Stomach (tissue), 9 donors: ENCODE measurements around the gene CLIC3. TPM values are rescaled to one million over a fixed set of nuclear protein-coding genes. Genes with fewer than 3 reads are reported as not detected.

Experiments used
- DNase-seq, 2 donors: peaks; one replicate each; pipeline versions ENCODE4 v3.0.0 to v3.0.0-alpha.2; 2013 to 2019
- H3K27ac ChIP-seq, 5 donors: fragments of 200-600 bp in 4 of 5; sonication (generic) in 4 of 5; one replicate each; pipeline ENCODE4 v1.5.1; 2013 to 2019; ENCODE audit warnings: mild to moderate bottlenecking in 1 of 5, moderate library complexity in 1 of 5
- H3K27me3 ChIP-seq, 3 donors: fragments of 200-600 bp; sonication (generic); one replicate each; pipeline ENCODE4 v1.5.1; 2017 to 2019; ENCODE audit warnings: mixed run types in 1 of 3
- H3K36me3 ChIP-seq, 4 donors: fragments of 200-600 bp; sonication (generic); 1 replicate in 3 of 4; 2 replicates in 1 of 4; pipeline ENCODE4 v1.5.1; 2016 to 2019
- H3K4me1 ChIP-seq, 4 donors: fragments of 200-600 bp; sonication (generic); one replicate each; pipeline ENCODE4 v1.5.1; 2016 to 2019
- H3K4me3 ChIP-seq, 4 donors: fragments of 200-600 bp; sonication (generic) in 3 of 4; one replicate each; pipeline ENCODE4 v1.5.1; 2016 to 2019; ENCODE audit warnings: mild to moderate bottlenecking in 1 of 4
- H3K9me3 ChIP-seq, 4 donors: fragments of 200-600 bp; sonication (generic); one replicate each; pipeline ENCODE4 v1.5.1; 2016 to 2019
- EP300 ChIP-seq: sonication (generic); formaldehyde crosslinking; IDR thresholded peaks from one replicate; pipeline ENCODE4 v1.6.1; 2017; ENCODE audit warnings: antibody characterized with exemption
- POLR2A ChIP-seq, 4 donors: fragments of 450-650 bp; IDR thresholded peaks; one replicate each; pipeline ENCODE4 v1.6.1; 2016; ENCODE audit warnings: antibody characterized with exemption in 4 of 4, control low read depth in 2 of 4, mild to moderate bottlenecking in 1 of 4, moderate library complexity in 1 of 4
- POLR2AphosphoS5 ChIP-seq, 3 donors: sonication (generic); formaldehyde crosslinking; IDR thresholded peaks; one replicate each; pipeline ENCODE4 v1.6.1; 2016; ENCODE audit warnings: antibody characterized with exemption in 3 of 3
- WGBS, 5 donors: extraction: QIAGEN DNeasy Blood & Tissue Kit in 3 of 5; methylation state at CpG; one replicate each; pipeline versions ENCODE4 v1.1.5 to v1.1.7; 2013 to 2018; 5-methylcytosine and 5-hydroxymethylcytosine counted together
- intact Hi-C: fragments of 100-400 bp; cut with DNase I; formaldehyde crosslinking; loops from one replicate; pipeline ENCODE4 v1.15.1; 2023; ENCODE audit warnings: low total_unique reads
- polyA plus RNA-seq, 3 donors: library from polyadenylated mRNA; stranded (reverse); fragments of 200-250 nt; gene quantifications; one replicate each; pipeline ENCODE4 v1.2.3, GENCODE V29; 2013
- total RNA-seq, 5 donors: library from RNA; depleted of rRNA; stranded (reverse); fragments of >200 nt; gene quantifications; one replicate each; pipeline versions ENCODE4 v1.1.0 to v1.2.3, GENCODE V29; 2014 to 2016
- TF ChIP-seq, protein P1 (sequence below), 7 experiments: fragments of 450-650 bp in 4 of 7; fragments of 200-600 bp in 3 of 7; sonication (generic) in 3 of 7; IDR thresholded peaks; one replicate each; pipeline ENCODE4 v1.5.1; 2016 to 2019; ENCODE audit warnings: antibody characterized with exemption in 7 of 7, control low read depth in 2 of 7, mild to moderate bottlenecking in 1 of 7
- donor health status: healthy with polysubstance abuse.
- donor health status: Bipolar disorder and iron deficiency.
- donor health status: healthy.

CLIC3 gene
- total and polyA plus RNA-seq, 8 donors, result 3.3 to 70.9 (median 9.7) TPM; not detected in 4

- peaks cover 0 to 44% (median 0%) of the 10 kb centered on the region in 3 donors for H3K27me3 ChIP-seq
- TF ChIP-seq EP300 (no peak), POLR2AphosphoS5 (IDR thresholded peaks at IDR 0.05) (no peak), POLR2A (IDR thresholded peaks at IDR 0.05) (no peak)
- TF ChIP-seq, protein P1, sequence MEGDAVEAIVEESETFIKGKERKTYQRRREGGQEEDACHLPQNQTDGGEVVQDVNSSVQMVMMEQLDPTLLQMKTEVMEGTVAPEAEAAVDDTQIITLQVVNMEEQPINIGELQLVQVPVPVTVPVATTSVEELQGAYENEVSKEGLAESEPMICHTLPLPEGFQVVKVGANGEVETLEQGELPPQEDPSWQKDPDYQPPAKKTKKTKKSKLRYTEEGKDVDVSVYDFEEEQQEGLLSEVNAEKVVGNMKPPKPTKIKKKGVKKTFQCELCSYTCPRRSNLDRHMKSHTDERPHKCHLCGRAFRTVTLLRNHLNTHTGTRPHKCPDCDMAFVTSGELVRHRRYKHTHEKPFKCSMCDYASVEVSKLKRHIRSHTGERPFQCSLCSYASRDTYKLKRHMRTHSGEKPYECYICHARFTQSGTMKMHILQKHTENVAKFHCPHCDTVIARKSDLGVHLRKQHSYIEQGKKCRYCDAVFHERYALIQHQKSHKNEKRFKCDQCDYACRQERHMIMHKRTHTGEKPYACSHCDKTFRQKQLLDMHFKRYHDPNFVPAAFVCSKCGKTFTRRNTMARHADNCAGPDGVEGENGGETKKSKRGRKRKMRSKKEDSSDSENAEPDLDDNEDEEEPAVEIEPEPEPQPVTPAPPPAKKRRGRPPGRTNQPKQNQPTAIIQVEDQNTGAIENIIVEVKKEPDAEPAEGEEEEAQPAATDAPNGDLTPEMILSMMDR (IDR thresholded peaks at IDR 0.05), result no peak
- H3K27ac ChIP-seq, result peak overlapping the region; percentile 9 to 74 (median 72)
- intact Hi-C loops, result no loop called here
- WGBS, 5 donors, result 43 to 78% (median 63%) methylated on average over 18 of the region's 18 CpGs
- H3K9me3 ChIP-seq, result no peaks in the 10 kb centered on the region
- DNase-seq, result peak in 1 of 2 donors; percentile 47
- no peak overlapping the region for H3K4me3 ChIP-seq
- H3K36me3 ChIP-seq, result peaks cover 0 to 15% (median 11%) of the 10 kb centered on the region in 4 donors
- H3K4me1 ChIP-seq, result peaks cover 41 to 81% (median 53%) of the 10 kb centered on the region in 4 donors
Observed at GRCh38 chr9:136997830-136998234, 1.5 kb upstream of the CLIC3 start.

- DNase-seq, result no peak
- TF ChIP-seq POLR2AphosphoS5 (IDR thresholded peaks at IDR 0.05), result no peak
- TF ChIP-seq POLR2A (IDR thresholded peaks at IDR 0.05), result no peak
- TF ChIP-seq, protein P1 (IDR thresholded peaks at IDR 0.05), result no peak
- TF ChIP-seq EP300, result no peak
- Histone ChIP-seq H3K36me3 (peaks cover 0 to 15% (median 11%) of the 10 kb centered on the region in 4 donors), H3K4me3 (peak overlapping the region in 3 of 4 donors; percentile 25 to 34 (median 31)), H3K27ac (peak overlapping the region; percentile 9 to 74 (median 72)), H3K4me1 (peaks cover 44 to 86% (median 58%) of the 10 kb centered on the region in 4 donors), H3K27me3 (peaks cover 0 to 44% (median 0%) of the 10 kb centered on the region in 3 donors), H3K9me3 (no peaks in the 10 kb centered on the region)
- intact Hi-C loops, result no loop called here
- WGBS, 5 donors, result 48 to 66% (median 64%) methylated on average over 7 to 10 of the region's 10 CpGs
Observed at GRCh38 chr9:136997371-136997770, 1.0 kb upstream of the CLIC3 start.

DNA sequence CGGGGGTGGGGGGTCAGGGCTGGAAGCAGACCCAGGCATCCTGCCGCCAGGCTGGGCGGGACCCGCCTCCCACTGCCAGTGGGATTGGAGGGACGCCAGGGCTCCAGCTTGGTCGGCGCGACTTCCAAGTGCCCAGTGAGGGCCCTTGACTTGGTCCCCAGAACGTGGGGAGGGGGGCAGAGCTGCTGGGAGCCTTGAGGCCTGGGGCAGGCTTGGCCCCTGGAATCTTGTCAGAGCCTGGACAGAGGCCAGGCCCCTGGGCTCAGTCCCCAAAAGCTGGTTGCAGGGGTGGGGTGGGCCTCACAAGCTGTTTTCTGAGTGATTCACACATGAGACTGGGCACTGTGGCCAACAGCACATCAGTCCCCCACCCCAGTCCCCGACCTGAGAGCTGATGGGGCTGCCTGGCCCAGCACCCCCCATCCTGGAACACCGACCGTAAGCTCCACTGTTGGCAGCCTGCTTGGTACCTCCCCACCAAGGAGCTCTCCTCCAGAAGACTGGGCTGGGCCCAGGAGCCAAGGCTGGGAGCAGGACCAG, 526 bp downstream of the CLIC3 start:
- WGBS, 5 donors, result 8 to 33% (median 11%) methylated on average over 6 to 12 of the region's 12 CpGs
- peak; percentile 61 to 63 for DNase-seq
- Histone ChIP-seq H3K4me3 (peak overlapping the region; percentile 25 to 34 (median 29)), H3K36me3 (peaks cover 0 to 15% (median 11%) of the 10 kb centered on the region in 4 donors), H3K27me3 (peaks cover 0 to 44% (median 0%) of the 10 kb centered on the region in 3 donors), H3K27ac (peak overlapping the region; percentile 50 to 74 (median 72)), H3K9me3 (no peaks in the 10 kb centered on the region), H3K4me1 (peaks cover 44 to 85% (median 58%) of the 10 kb centered on the region in 4 donors)
- TF ChIP-seq, protein P1 (IDR thresholded peaks at IDR 0.05), result no peak
- intact Hi-C loops, result no loop called here

GRCh38 chr9:136995362-136995761, 1.0 kb downstream of the CLIC3 start:
- H3K27me3 ChIP-seq, result peaks cover 0 to 44% (median 0%) of the 10 kb centered on the region in 3 donors
- no peak for TF ChIP-seq EP300
- no peak for TF ChIP-seq POLR2A (IDR thresholded peaks at IDR 0.05)
- TF ChIP-seq, protein P1 (IDR thresholded peaks at IDR 0.05), result no peak
- no peak for TF ChIP-seq POLR2AphosphoS5 (IDR thresholded peaks at IDR 0.05)
- peak in 1 of 2 donors; percentile 44 for DNase-seq
- intact Hi-C loops, result no loop called here
- H3K36me3 ChIP-seq, result peaks cover 0 to 15% (median 11%) of the 10 kb centered on the region in 4 donors
- H3K4me1 ChIP-seq, result peaks cover 44 to 82% (median 57%) of the 10 kb centered on the region in 4 donors
- peak overlapping the region in 3 of 4 donors; percentile 15 to 31 (median 25) for H3K4me3 ChIP-seq
- WGBS, 5 donors, result 26 to 39% (median 27%) methylated on average over 9 to 30 of the region's 30 CpGs
- H3K9me3 ChIP-seq, result no peaks in the 10 kb centered on the region
- H3K27ac ChIP-seq, result peak overlapping the region in 3 of 5 donors; percentile 50 to 74 (median 72)
